SU-DHL-6 (cell line): ENCODE results near the gene CTDSPL.

Experiments used
- CTCF ChIP-seq: fragments of 200-600 bp; sonication (generic); IDR thresholded peaks from one replicate; pipeline ENCODE4 v1.5.1; 2017; ENCODE audit warnings: antibody characterized with exemption, mild to moderate bottlenecking, low read length, moderate library complexity; ENCODE audit not compliant: insufficient read depth, poor library complexity, severe bottlenecking
- EZH2phosphoT487 ChIP-seq: fragments of 200-600 bp; sonication (generic), shearing (Covaris generic); conservative IDR thresholded peaks from 2 replicates; pipeline ENCODE4 v1.6.1; 2018; ENCODE audit warnings: mild to moderate bottlenecking, antibody characterized with exemption, low read length, moderate library complexity, mixed read lengths

- TF ChIP-seq CTCF (no peak), EZH2phosphoT487 (no peak)
These were observed 81.0 kb downstream of the CTDSPL start for GRCh38 chr3:37942646-37943045.
